ENCODE data around the gene NUDT6. TPM values are rescaled to one million over a fixed set of nuclear protein-coding genes. Genes with fewer than 3 reads are reported as not detected.

Gene NUDT6, protein sequence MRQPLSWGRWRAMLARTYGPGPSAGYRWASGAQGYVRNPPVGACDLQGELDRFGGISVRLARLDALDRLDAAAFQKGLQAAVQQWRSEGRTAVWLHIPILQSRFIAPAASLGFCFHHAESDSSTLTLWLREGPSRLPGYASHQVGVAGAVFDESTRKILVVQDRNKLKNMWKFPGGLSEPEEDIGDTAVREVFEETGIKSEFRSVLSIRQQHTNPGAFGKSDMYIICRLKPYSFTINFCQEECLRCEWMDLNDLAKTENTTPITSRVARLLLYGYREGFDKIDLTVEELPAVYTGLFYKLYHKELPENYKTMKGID
- total RNA-seq: 2.2 and 7.6 TPM in 2 replicates

DNA sequence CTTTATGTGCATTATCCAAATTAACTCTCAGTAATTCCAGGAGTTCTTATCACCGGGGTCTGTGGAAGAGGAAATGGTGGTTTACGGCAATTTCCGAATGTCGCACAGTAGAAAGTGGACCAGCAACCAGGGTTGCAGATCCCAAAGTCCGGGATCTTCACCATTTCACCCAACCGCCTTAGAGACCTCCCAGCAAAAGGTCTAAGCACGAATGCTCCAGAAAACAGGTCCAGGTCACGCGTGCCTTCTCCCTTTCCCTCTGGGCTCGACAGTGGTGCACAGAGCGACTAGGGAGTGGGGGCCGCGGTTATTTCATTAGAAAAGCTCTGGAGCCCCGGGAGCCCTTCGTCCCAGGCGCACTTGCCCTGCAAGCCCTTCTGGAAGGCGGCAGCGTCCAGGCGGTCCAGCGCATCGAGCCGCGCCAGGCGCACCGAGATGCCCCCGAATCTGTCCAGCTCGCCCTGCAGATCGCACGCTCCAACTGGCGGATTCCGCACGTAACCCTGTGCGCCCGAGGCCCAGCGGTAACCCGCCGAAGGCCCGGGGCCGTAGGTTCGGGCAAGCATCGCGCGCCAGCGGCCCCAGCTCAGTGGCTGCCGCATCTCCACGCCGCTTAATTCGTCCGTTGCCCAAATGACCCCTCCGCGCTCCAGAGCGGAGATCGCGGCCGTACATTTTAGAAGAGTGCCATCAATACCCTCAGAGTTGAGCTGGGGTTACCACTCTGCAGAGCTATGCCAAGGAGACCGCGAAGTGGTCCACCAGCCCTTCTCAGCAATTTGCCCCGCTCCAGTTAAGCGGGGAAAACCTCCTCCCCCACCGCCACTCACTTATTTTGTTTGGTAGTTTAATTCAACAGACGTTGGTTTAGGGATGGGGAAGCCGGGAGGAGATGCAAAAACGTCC lies at the start of gene NUDT6:
TSS of gene NUDT6 (minus strand) at position 627 of the 906 bp plus-strand sequence. CDS start at position 602, 25 bp downstream.

Other genes with a start within 250 kb of the NUDT6 start
- 3.1 and 3.3 TPM in 2 replicates for gene BBS12, start 189.9 kb downstream of the NUDT6 start, total RNA-seq
- 87.2 and 191 TPM in 2 replicates for gene FGF2, start 95.8 kb downstream of the NUDT6 start, total RNA-seq

Data from placental pericyte (primary cell).